Measurements from ENCODE around the gene LTBR.
"Not testable (repeated sequence)": the region's sequence is repeated elsewhere in the genome, so short reads cannot be mapped to it uniquely, and the experiment has no call there.

Gene LTBR

DNA sequence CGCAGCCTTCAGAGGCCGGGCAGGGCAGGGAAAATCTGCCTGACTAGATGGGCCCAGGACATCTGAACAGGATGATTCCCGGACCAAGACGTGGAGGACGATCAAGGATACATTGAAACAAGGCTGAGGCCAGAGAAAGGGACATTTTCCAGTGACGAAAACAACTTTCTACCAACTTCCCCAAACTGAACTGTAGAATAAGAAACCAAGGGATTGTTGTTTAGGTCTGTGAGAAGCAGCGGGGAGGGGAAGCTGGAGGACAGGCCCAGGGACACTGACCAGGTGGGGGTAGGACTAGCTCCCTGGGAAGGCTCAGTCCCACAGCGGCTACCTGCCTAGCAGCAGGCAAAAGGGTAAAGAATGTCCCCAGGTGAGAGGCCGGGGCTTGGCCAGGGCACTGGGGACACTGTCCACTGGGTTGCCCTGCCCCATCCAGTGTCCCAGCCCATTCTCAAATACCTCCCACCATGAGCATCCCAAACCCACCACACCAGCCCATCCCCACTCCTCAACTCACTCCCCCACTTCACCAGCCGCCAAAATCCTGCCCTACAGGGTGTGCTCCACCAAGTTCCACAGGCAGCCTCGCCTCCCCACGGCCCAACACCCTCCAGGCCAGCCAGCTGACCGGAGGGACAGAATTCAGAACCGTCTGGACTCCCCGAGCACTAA, 43.1 kb upstream of the LTBR start:
- DNase-seq (ENCODE audit: insufficient read length): no peak
- FAIRE-seq: no peak
- TF ChIP-seq POLR2AphosphoS5 (IDR thresholded peaks at IDR 0.05; ENCODE audit: low read depth, low read length) (no peak), TAF1 (IDR thresholded peaks at IDR 0.05; ENCODE audit: borderline replicate concordance, low read depth, low read length) (no peak), POLR2A (IDR thresholded peaks at IDR 0.05; ENCODE audit: low read depth, low read length) (no peak)

DNA sequence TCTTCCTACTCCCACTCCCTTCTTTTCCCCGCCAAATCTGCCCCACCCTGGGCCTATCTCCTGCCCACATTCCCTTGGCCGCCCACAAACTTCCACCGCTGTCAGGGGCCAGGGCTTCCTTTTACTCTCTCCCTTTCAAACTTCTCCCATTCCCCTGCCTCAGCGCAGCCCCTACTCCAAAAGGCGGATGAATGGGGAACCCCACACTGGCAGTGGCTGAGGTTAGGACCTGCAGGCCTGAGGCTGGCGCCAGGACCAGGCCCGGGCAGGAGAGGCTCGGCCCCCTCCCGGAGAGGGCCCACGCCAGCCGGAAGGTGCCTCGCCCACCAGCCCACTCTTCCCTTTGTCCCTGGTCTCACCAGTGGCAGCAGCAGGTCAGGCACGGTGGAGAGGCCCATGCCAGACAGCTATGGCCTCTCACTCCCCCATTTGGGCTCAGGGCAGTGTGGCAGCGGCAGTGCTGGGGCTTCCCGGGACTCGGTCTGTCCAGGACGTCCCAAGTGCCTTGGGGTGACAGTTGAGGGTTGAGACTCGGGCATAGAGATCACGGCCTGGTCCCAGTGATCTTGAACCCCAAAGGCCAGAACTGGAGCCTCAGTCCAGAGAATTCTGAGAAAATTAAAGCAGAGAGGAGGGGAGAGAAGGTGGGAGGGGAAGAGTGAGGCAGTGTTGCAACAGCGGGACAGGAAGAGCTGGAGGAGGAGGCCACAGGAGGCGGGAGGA, 42.4 kb upstream of the LTBR start, which contains the start of gene TNFRSF1A:
Gene TNFRSF1A, minus strand, starts transcription at position 660 of the 723 bp plus-strand sequence. Its CDS starts 262 bp downstream, at position 398.
- FAIRE-seq: no peak
- TF ChIP-seq TAF1 (IDR thresholded peaks at IDR 0.05; ENCODE audit: borderline replicate concordance, low read depth, low read length) (0 out of 2 replicates have a peak, but pooled peaks have one; percentile 24), POLR2A (IDR thresholded peaks at IDR 0.05; ENCODE audit: low read depth, low read length) (no peak)
- no peak for DNase-seq (ENCODE audit: insufficient read length)

DNA sequence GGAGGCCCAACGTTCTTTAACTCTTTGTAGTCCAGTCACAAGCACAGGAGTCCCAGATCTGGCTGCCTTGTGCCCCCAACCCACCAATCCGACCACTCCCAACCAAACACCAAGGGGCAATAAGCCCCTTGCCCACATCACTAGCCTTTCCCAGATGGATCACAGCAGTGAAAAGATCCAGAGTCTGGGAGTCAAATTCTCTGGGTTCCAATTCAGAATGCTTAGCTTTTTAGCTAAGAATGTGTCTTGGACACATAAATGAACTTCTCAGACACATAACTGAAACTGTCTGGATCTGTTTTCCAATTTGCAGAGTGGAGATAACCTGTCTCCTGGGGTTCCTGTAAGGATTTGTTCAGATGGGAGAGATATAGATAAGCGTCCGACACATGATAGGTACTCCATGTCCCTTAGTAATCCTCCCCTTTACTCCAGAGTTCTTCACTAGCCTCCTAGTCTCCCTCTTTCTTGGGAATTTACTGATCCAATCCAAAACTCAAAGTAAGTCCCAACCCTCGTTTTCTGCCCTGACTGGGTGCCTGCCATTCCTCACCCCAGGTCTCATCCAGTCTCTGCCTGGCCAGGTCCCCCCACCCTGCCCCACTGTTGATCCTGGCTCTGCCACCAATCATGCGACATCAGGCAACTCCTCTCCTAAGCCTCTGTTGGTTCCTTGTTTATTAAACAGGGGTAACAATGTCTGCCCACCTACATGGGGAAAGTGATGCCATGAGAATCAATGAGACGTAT, 41.6 kb upstream of the LTBR start:
- no peak for FAIRE-seq
- no peak for DNase-seq (ENCODE audit: insufficient read length)
- no peak for TF ChIP-seq POLR2A (IDR thresholded peaks at IDR 0.05; ENCODE audit: low read depth, low read length)
- TF ChIP-seq POLR2AphosphoS5 (IDR thresholded peaks at IDR 0.05; ENCODE audit: low read depth, low read length): no peak
- TF ChIP-seq TAF1 (IDR thresholded peaks at IDR 0.05; ENCODE audit: borderline replicate concordance, low read depth, low read length): no peak

DNA sequence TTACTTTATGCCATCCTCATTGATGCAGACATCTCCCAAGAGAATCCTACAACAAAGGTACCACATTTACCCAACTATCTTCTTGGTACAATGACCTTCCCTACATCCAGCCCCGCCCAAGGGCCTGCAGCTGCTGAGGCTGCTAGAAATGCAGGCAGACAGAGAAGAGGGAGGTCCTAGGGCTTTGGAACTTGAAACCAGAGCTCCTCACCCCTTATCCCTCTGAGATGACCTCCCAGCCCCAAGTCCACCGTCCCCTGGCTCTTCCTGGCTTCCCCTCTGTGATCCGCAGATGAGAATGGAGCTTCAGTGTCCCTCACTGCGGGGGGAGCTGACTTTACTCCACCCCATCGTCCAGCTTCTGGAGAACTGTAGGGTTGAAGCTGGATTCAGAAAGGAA, 40.4 kb upstream of the LTBR start:
- DNase-seq (ENCODE audit: insufficient read length) (no peak), FAIRE-seq (no peak)
- TF ChIP-seq POLR2AphosphoS5 (IDR thresholded peaks at IDR 0.05; ENCODE audit: low read depth, low read length) (no peak), TAF1 (IDR thresholded peaks at IDR 0.05; ENCODE audit: borderline replicate concordance, low read depth, low read length) (no peak), POLR2A (IDR thresholded peaks at IDR 0.05; ENCODE audit: low read depth, low read length) (no peak)

DNA sequence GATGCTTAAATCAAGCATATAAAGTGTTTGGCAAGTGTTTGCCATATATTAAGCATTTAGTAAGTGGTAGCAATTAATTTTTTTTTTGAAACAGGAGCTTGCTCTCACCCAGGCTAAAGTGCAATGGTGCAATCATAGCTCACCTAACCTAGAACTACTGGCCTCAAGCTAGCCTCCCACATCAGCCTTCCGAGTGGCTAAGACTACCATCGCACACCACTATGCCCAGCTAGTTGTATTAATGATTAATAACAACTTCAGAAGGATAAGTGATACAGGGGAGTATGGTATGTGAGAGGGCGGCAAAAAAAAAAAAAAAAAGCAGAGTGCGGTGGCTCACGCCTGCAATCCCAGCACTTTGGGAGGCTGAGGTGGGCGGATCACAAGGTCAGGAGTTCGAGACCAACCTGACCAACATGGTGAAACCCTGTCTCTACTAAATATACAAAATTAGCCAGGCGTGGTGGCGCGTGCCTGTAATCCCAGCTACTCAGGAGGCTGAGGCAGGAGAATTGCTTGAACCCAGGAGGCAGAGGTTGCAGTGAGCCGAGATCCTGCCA, 39.8 kb upstream of the LTBR start:
- DNase-seq (ENCODE audit: insufficient read length); FAIRE-seq: not testable (repeated sequence)

DNA sequence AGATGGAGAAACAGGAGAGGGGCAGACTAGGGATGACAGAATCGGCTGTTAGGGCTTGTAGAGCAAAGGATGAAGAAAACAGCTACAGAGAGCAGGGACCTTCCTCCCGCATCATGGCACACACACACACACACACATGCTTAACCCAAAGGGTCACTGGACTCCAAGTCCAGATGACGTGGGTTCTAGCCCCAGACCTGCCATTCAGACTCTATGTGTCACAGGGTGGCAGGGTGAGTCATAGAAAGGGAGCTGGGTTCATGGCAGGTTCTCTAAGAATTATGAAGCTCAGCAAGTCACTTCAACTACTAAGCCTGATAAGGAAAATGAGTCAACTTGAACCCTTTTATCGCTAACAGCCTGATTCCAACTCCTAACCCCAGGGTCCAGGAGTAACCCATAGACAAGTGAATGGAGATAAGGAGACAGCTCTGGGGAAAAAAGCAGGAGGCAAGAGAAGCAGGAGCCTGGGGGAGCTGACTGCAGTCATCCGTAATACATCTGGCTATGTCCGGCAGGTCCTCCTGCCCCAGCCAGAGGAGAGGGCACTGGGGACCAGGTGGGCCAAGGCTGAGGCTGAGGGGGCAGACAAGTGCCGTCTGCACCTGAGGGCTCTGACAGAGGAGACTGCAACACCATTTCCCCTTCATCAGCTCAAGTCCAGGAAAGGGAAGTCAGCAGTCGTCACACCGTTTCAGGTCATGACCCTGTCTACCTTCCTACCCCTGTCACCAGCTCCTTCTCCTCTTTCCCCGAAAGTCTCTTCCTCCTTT, 38.5 kb upstream of the LTBR start:
- FAIRE-seq (no peak), DNase-seq (ENCODE audit: insufficient read length) (no peak)
- TF ChIP-seq TAF1 (IDR thresholded peaks at IDR 0.05; ENCODE audit: borderline replicate concordance, low read depth, low read length) (no peak), POLR2AphosphoS5 (IDR thresholded peaks at IDR 0.05; ENCODE audit: low read depth, low read length) (no peak), POLR2A (IDR thresholded peaks at IDR 0.05; ENCODE audit: low read depth, low read length) (no peak)

DNA sequence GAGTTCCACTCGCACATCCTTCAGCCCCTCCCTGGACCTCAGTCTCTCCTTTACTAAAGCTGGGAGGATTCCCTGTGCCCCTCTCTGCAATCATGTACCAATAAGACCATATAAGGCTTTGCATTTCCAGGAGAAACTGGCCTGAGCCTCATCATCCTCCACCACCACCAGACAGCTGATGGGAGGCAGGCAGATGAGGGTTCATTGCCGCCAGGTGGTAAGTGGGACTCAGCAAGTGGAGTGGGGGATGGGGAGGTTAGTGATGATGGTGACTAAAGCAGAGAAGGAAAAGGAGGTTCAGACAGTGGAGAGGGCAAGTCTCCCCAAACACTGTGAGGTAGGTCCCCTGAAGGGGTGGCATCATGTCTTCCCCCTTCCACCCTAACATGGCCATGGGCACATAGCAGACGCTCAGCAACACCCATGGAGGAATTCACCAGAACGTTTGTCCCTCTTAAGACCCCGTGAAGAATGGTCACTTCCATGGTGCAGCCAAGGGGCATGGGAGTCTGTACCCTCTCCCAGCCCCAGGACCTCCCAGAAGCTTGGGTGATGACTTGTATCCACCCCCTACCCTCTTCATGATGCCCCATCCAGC, 37.6 kb upstream of the LTBR start:
- TF ChIP-seq POLR2AphosphoS5 (IDR thresholded peaks at IDR 0.05; ENCODE audit: low read depth, low read length): no peak
- no peak for TF ChIP-seq POLR2A (IDR thresholded peaks at IDR 0.05; ENCODE audit: low read depth, low read length)
- no peak for TF ChIP-seq TAF1 (IDR thresholded peaks at IDR 0.05; ENCODE audit: borderline replicate concordance, low read depth, low read length)
- no peak for DNase-seq (ENCODE audit: insufficient read length)
- FAIRE-seq: no peak

DNA sequence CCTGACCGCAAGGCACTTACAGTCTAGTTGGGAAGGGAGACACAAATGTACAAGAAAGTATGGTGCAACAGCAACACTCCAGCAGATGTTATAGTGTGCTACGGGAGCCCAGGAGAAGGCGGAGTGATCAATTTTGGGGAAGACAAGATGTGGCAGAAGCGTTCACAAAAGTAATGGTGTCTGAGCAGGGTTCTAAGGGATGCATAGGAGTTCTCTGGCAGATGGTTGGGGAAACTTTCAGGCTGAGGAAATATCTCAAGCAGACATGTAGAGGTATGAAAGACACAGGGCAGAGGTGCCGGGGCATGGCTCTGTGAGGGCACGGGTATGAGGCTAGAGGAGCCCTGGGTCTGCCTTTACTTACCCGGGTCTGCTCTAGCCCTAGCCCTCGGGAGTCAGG, 37.0 kb upstream of the LTBR start:
- peak; percentile 33 for FAIRE-seq
- DNase-seq (ENCODE audit: insufficient read length): no peak
- TF ChIP-seq TAF1 (IDR thresholded peaks at IDR 0.05; ENCODE audit: borderline replicate concordance, low read depth, low read length): no peak
- TF ChIP-seq POLR2A (IDR thresholded peaks at IDR 0.05; ENCODE audit: low read depth, low read length): no peak
- TF ChIP-seq POLR2AphosphoS5 (IDR thresholded peaks at IDR 0.05; ENCODE audit: low read depth, low read length): no peak

DNA sequence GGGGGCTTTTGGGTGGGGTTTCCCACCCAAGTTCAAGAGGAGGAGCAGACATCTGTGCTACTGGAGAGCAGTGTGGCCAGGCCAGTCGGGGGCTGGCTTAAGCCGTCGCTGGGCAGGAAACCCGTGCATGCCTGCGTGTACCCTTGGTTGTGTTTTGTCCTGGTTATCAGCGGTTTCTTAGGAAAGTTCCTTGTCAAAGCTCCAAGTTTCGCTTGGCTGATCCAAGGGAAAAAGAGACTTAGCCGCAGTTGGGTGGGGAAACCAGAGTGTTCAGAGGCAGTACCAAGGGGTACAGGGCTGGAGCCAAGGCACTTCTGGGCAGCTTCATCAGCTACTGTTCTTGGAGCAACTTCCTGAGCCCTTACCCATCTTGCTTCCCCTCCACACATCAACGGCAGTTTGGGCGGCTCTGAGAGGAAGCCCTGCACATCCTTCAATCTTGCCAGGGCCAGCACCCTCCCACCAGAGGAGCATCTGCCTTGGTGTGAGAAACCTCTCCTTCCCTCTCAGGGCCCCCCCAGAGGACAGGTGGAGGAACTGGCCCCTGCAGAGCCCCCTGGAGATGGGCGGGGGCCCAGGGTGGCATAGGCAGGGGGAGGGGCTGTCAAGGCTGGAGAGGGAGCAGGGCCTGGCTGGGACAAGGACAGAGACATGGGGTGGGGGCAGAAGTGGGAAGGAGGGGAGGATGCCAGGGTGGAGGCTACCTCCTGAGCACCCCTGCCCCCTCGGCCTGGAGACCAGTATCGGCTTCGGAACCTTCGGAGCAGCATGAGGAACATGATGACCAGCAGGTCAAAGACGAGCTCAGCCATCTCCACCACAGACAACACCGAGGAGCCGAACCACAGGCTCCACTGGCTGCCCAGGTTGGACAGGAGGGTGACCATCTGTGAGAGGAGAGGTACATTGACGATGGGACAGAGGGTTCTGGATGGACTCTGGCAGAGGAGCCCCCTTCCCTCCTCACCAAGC, 36.3 kb upstream of the LTBR start:
- DNase-seq (ENCODE audit: insufficient read length): no peak
- no peak for FAIRE-seq
- TF ChIP-seq POLR2AphosphoS5 (IDR thresholded peaks at IDR 0.05; ENCODE audit: low read depth, low read length) (no peak), TAF1 (IDR thresholded peaks at IDR 0.05; ENCODE audit: borderline replicate concordance, low read depth, low read length) (no peak), POLR2A (IDR thresholded peaks at IDR 0.05; ENCODE audit: low read depth, low read length) (no peak)

DNA sequence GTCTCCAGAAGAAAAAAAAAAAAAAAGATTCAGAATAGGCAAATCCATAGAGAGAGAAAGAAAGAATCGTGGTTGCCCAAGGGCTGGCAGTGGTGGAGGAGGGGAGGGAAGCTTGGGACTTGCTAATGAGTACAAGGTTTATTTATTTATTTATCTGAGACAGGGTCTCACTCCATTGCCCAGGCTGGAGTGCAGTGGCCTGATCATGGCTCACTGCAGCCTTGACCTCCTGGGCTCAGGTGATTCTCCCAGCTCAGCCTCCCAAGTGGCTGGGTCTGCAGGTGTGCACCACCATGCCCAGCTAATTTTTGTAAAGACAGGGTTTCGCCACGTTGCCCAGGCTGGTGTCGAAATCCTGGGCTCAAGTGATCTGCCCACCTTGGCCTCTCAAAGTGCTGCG, 32.3 kb upstream of the LTBR start:
- DNase-seq (ENCODE audit: insufficient read length) (no peak), FAIRE-seq (no peak)
- TF ChIP-seq POLR2A (IDR thresholded peaks at IDR 0.05; ENCODE audit: low read depth, low read length) (no peak), TAF1 (IDR thresholded peaks at IDR 0.05; ENCODE audit: borderline replicate concordance, low read depth, low read length) (no peak), POLR2AphosphoS5 (IDR thresholded peaks at IDR 0.05; ENCODE audit: low read depth, low read length) (no peak)

All from GM12892 (cell line).